Measurements from ENCODE around the gene PUM1. TPM values are rescaled to one million over a fixed set of nuclear protein-coding genes. Genes with fewer than 3 reads are reported as not detected.

The PUM1 gene
- total RNA-seq, 1 experiment from 2014 or later: 109 TPM

- H3K9me3 ChIP-seq (ENCODE audit: control insufficient read depth, insufficient read depth, low read depth, low read length): no peaks in the 10 kb centered on the region
- intact Hi-C loops (cut with micrococcal nuclease; ENCODE audit: unreplicated experiment) (no loop called here), in situ Hi-C loops (cut with HindIII; ENCODE audit: low pct_unique_long_range_greater_than_20kb, low sequenced_read_pairs) (no loop called here)
- ChIA-PET CTCF (interaction anchor here (0.9 kb wide), 1 partner anchor 25 kb away, joined by 6 read pairs; no protein-coding TSS in a partner anchor), POLR2A (no interaction called here)
- no TSS peak for BruUV-seq (replicated peaks)
- H3K27ac ChIP-seq (ENCODE audit: low read length): no peak overlapping the region
- no peaks in the 10 kb centered on the region for H3K36me3 ChIP-seq (ENCODE audit: control insufficient read depth, insufficient read depth, low read length)
- peaks cover 6% of the 10 kb centered on the region for H3K4me1 ChIP-seq (ENCODE audit: control insufficient read depth, insufficient read depth, low read length)
- H3K4me3 ChIP-seq (ENCODE audit: low read depth in 2 of 2, low read length in 2 of 2): no peak overlapping the region
- no peaks in the 10 kb centered on the region for H3K27me3 ChIP-seq (ENCODE audit: control insufficient read depth, insufficient read depth, low read length)
- no peak for TF ChIP-seq CTCF (IDR thresholded peaks at IDR 0.05)
- DNase-seq (ENCODE audit: low read depth, low spot score) (no peak), ATAC-seq (no peak)
Measured at GRCh38 chr1:30885570-30886522, 179.7 kb downstream of the PUM1 start.

GRCh38 chr1:30884723-30885122 lies 180.8 kb downstream of the PUM1 start:
- intact Hi-C loops (cut with micrococcal nuclease; ENCODE audit: unreplicated experiment): no loop called here
- ChIA-PET CTCF (interaction anchor here (1.0 kb wide), 1 partner anchor 77 kb away, joined by 7 read pairs; no protein-coding TSS in a partner anchor), POLR2A (no interaction called here)

More at GRCh38 chr1:30884723-30885122, 180.8 kb downstream of the PUM1 start:
- Histone ChIP-seq H3K4me1 (ENCODE audit: control insufficient read depth, insufficient read depth, low read length) (peaks cover 6% of the 10 kb centered on the region), H3K27ac (ENCODE audit: low read length) (no peak overlapping the region), H3K36me3 (ENCODE audit: control insufficient read depth, insufficient read depth, low read length) (no peaks in the 10 kb centered on the region), H3K4me3 (ENCODE audit: low read depth in 2 of 2, low read length in 2 of 2) (no peak overlapping the region), H3K9me3 (ENCODE audit: control insufficient read depth, insufficient read depth, low read depth, low read length) (no peaks in the 10 kb centered on the region), H3K27me3 (ENCODE audit: control insufficient read depth, insufficient read depth, low read length) (no peaks in the 10 kb centered on the region)
- BruUV-seq (replicated peaks): no TSS peak
- no peak for ATAC-seq
- in situ Hi-C loops (cut with HindIII; ENCODE audit: low pct_unique_long_range_greater_than_20kb, low sequenced_read_pairs): no loop called here
- no peak for DNase-seq (ENCODE audit: low read depth, low spot score)
- TF ChIP-seq REST (IDR thresholded peaks at IDR 0.05; ENCODE audit: insufficient read depth in 1 of 2, low read depth in 2 of 2, low read length in 1 of 2) (no peak), CTCF (IDR thresholded peaks at IDR 0.05) (no peak)

All from Panc1 (cell line).